Measurements from ENCODE around the gene PKLR. TPM values are rescaled to one million over a fixed set of nuclear protein-coding genes. Genes with fewer than 3 reads are reported as not detected.

Gene PKLR
- total and polyA plus RNA-seq, 4 donors, result 10.4 to 56.1 (median 40.6) TPM

- Histone ChIP-seq H3K9ac (ENCODE audit: low read depth in 1 of 2, low read length in 2 of 2) (no peak overlapping the region), H3K4me3 (ENCODE audit: low read depth in 1 of 3, low read length in 3 of 3) (no peak overlapping the region), H3K4me1 (ENCODE audit: control insufficient read depth in 4 of 4, insufficient read depth in 4 of 4, low read length in 3 of 4) (peaks cover 1 to 28% (median 21%) of the 10 kb centered on the region in 4 donors), H3K27ac (ENCODE audit: low read depth in 1 of 2, low read length in 2 of 2) (peak overlapping the region in 1 of 2 donors; percentile 32), H3K36me3 (ENCODE audit: control insufficient read depth in 4 of 4, insufficient read depth in 3 of 4, low read depth in 1 of 4, low read length in 3 of 4) (peaks cover 0 to 7% (median 3%) of the 10 kb centered on the region in 4 donors), H3K27me3 (ENCODE audit: control insufficient read depth in 4 of 4, insufficient read depth in 4 of 4, low read length in 3 of 4) (no peaks in the 10 kb centered on the region), H3K9me3 (ENCODE audit: control insufficient read depth in 4 of 4, low read length in 3 of 4) (no peaks in the 10 kb centered on the region)
- peak; percentile 3 for TF ChIP-seq REST (IDR thresholded peaks at IDR 0.05)
- TF ChIP-seq HNF4A (conservative IDR thresholded peaks at IDR 0.05), result no peak
- no peak for DNase-seq (ENCODE audit: low spot score)
- 76% methylated on average over 4 of the region's 4 CpGs for WGBS
Observed at GRCh38 chr1:155241841-155242264, 59.4 kb downstream of the PKLR start.

GRCh38 chr1:155241069-155241679 is 60.1 kb downstream of the PKLR start:
- peak overlapping the region; percentile 41 to 55 (median 54) for H3K4me3 ChIP-seq (ENCODE audit: low read depth in 1 of 3, low read length in 3 of 3)
- peaks cover 0 to 11% (median 3%) of the 10 kb centered on the region in 4 donors for H3K36me3 ChIP-seq (ENCODE audit: control insufficient read depth in 4 of 4, insufficient read depth in 3 of 4, low read depth in 1 of 4, low read length in 3 of 4)
- WGBS, result 19% methylated on average over 4 of the region's 4 CpGs
- peak overlapping the region in 1 of 2 donors; percentile 79 for H3K9ac ChIP-seq (ENCODE audit: low read depth in 1 of 2, low read length in 2 of 2)
- TF ChIP-seq EGR1 (IDR thresholded peaks at IDR 0.05; ENCODE audit: low read depth in 2 of 2), result no peak
- no peak for TF ChIP-seq NR2F2 (IDR thresholded peaks at IDR 0.05)
- peak; percentile 27 for TF ChIP-seq REST (IDR thresholded peaks at IDR 0.05)
- peak in 1 of 2 donors; percentile 17 for TF ChIP-seq RAD21 (IDR thresholded peaks at IDR 0.05)
- no peak for TF ChIP-seq SP1 (IDR thresholded peaks at IDR 0.05)
- TF ChIP-seq GABPA (IDR thresholded peaks at IDR 0.05 in 1 of 2, conservative IDR thresholded peaks at IDR 0.05 in 1 of 2), result peak; percentile 22 to 80
- no peak for TF ChIP-seq RXRA (IDR thresholded peaks at IDR 0.05)
- no peak for TF ChIP-seq JUND (IDR thresholded peaks at IDR 0.05)
- TF ChIP-seq MAX (IDR thresholded peaks at IDR 0.05), result no peak
- peak; percentile 5 for TF ChIP-seq FOXA2 (IDR thresholded peaks at IDR 0.05)
- TF ChIP-seq HNF4A (conservative IDR thresholded peaks at IDR 0.05), result peak in 1 of 2 donors; percentile 21
- TF ChIP-seq YY1 (IDR thresholded peaks at IDR 0.05), result peak; percentile 100
- peak; percentile 75 for TF ChIP-seq ATF3 (IDR thresholded peaks at IDR 0.05)
- H3K4me1 ChIP-seq (ENCODE audit: control insufficient read depth in 4 of 4, insufficient read depth in 4 of 4, low read length in 3 of 4), result peaks cover 1 to 28% (median 21%) of the 10 kb centered on the region in 4 donors
- no peaks in the 10 kb centered on the region for H3K27me3 ChIP-seq (ENCODE audit: control insufficient read depth in 4 of 4, insufficient read depth in 4 of 4, low read length in 3 of 4)
- peak; percentile 61 for DNase-seq (ENCODE audit: low spot score)
- H3K9me3 ChIP-seq (ENCODE audit: control insufficient read depth in 4 of 4, low read length in 3 of 4), result no peaks in the 10 kb centered on the region
- H3K27ac ChIP-seq (ENCODE audit: low read depth in 1 of 2, low read length in 2 of 2), result peak overlapping the region in 1 of 2 donors; percentile 32

Other genes starting within 250 kb of the PKLR start
- 1 to 10 TPM; 1.8 to 2.9 TPM for gene EFNA4, start 237.7 kb downstream of the PKLR start, total RNA-seq
- gene EFNA4, start 237.7 kb downstream of the PKLR start, polyA plus RNA-seq, result 1 to 10 TPM; 3.6 to 4.7 TPM
- under 1 TPM; 0.47 to 0.75 TPM for gene EFNA3, start 222.6 kb downstream of the PKLR start, total RNA-seq
- 1 to 10 TPM; 1.4 to 3.7 TPM for gene EFNA3, start 222.6 kb downstream of the PKLR start, polyA plus RNA-seq
- 100 to 1,000 TPM in 1 of 2 donors, 10 to 100 TPM in 1; 58.6 to 180 TPM for gene EFNA1, start 173.6 kb downstream of the PKLR start, total RNA-seq
- 100 to 1,000 TPM; 177 to 236 TPM for gene EFNA1, start 173.6 kb downstream of the PKLR start, polyA plus RNA-seq
- gene SLC50A1, start 165.6 kb downstream of the PKLR start, total RNA-seq, result 10 to 100 TPM; 12.7 to 23.3 TPM
- 10 to 100 TPM; 17.3 to 19.1 TPM for gene SLC50A1, start 165.6 kb downstream of the PKLR start, polyA plus RNA-seq
- gene DPM3, start 160.9 kb downstream of the PKLR start, total RNA-seq, result 10 to 100 TPM; 27.3 to 62.4 TPM
- gene DPM3, start 160.9 kb downstream of the PKLR start, polyA plus RNA-seq, result 100 to 1,000 TPM in 1 of 2 donors, 10 to 100 TPM in 1; 75.8 to 134 TPM
- gene KRTCAP2, start 128.1 kb downstream of the PKLR start, total RNA-seq, result 10 to 100 TPM; 49.8 TPM
- gene KRTCAP2, start 128.1 kb downstream of the PKLR start, polyA plus RNA-seq, result 100 to 1,000 TPM; 150 to 224 TPM
- under 1 TPM; 0.14 to 0.17 TPM for gene TRIM46, start 127.6 kb downstream of the PKLR start, total RNA-seq
- under 1 TPM; 0.07 to 0.11 TPM for gene TRIM46, start 127.6 kb downstream of the PKLR start, polyA plus RNA-seq
- gene THBS3, start 93.5 kb downstream of the PKLR start, total RNA-seq, result 1 to 10 TPM; 4.0 to 6.9 TPM
- 1 to 10 TPM; 3.1 to 4.3 TPM for gene THBS3, start 93.5 kb downstream of the PKLR start, polyA plus RNA-seq
- gene MTX1, start 92.7 kb downstream of the PKLR start, total RNA-seq, result 10 to 100 TPM; 19.6 to 26.4 TPM
- 10 to 100 TPM; 30.5 to 38.4 TPM for gene MTX1, start 92.7 kb downstream of the PKLR start, polyA plus RNA-seq
- gene ENTREP3, start 46.0 kb downstream of the PKLR start, total RNA-seq, result 1 to 10 TPM; 3.3 to 3.8 TPM
- gene ENTREP3, start 46.0 kb downstream of the PKLR start, polyA plus RNA-seq, result 1 to 10 TPM; 2.8 to 7.9 TPM
- gene SCAMP3, start 39.1 kb downstream of the PKLR start, total RNA-seq, result 10 to 100 TPM; 14.9 to 22.7 TPM
- 10 to 100 TPM; 40.7 to 47.0 TPM for gene SCAMP3, start 39.1 kb downstream of the PKLR start, polyA plus RNA-seq
- gene CLK2, start 27.9 kb downstream of the PKLR start, total RNA-seq, result 10 to 100 TPM; 16.5 to 28.2 TPM
- 10 to 100 TPM in 1 of 2 donors, 1 to 10 TPM in 1; 8.3 to 13.2 TPM for gene CLK2, start 27.9 kb downstream of the PKLR start, polyA plus RNA-seq
- gene HCN3, start 24.0 kb downstream of the PKLR start, total RNA-seq, result 1 to 10 TPM in 1 of 2 donors, under 1 TPM in 1; 0.84 to 1.5 TPM
- gene HCN3, start 24.0 kb downstream of the PKLR start, polyA plus RNA-seq, result 1 to 10 TPM in 1 of 2 donors, under 1 TPM in 1; 0.33 to 1.0 TPM
- 100 to 1,000 TPM; 288 to 370 TPM for gene FDPS, start 7.4 kb upstream of the PKLR start, total RNA-seq
- 100 to 1,000 TPM; 176 to 211 TPM for gene FDPS, start 7.4 kb upstream of the PKLR start, polyA plus RNA-seq
- gene RUSC1, start 19.5 kb upstream of the PKLR start, total RNA-seq, result 1 to 10 TPM; 3.9 to 6.7 TPM
- gene RUSC1, start 19.5 kb upstream of the PKLR start, polyA plus RNA-seq, result 1 to 10 TPM; 4.9 to 6.6 TPM